Mesenchymal stem cell (in vitro differentiated cells and primary cell): ENCODE measurements around the gene ROR2.
A peak's percentile ranks its signal among the peaks of the same experiment; 100 is the strongest.

ENCODE experiments used
- DNase-seq: peaks from one replicate; pipeline ENCODE4 v3.0.0-alpha.2; 2013
- H2AFZ ChIP-seq: one replicate; pipeline ENCODE4 v1.6.1; 2013; ENCODE audit warnings: low read depth, mild to moderate bottlenecking, control low read depth, inconsistent platforms, low read length, moderate library complexity
- H2AK5ac ChIP-seq: 2 replicates; pipeline ENCODE4 v1.6.1; 2013; ENCODE audit warnings: low read length, moderate library complexity, mild to moderate bottlenecking, inconsistent platforms; ENCODE audit not compliant: severe bottlenecking
- H2BK120ac ChIP-seq: one replicate; pipeline ENCODE4 v1.6.1; 2013; ENCODE audit warnings: low read depth, mild to moderate bottlenecking, inconsistent platforms, low read length, moderate library complexity
- H2BK12ac ChIP-seq, 2 experiments: one replicate each; pipeline ENCODE4 v1.6.1; 2013; ENCODE audit warnings: inconsistent platforms in 2 of 2, low read length in 2 of 2, mild to moderate bottlenecking in 2 of 2, moderate library complexity in 2 of 2, control low read depth in 1 of 2
- H2BK15ac ChIP-seq: one replicate; pipeline ENCODE4 v1.6.1; 2013; ENCODE audit warnings: mild to moderate bottlenecking, low read depth, inconsistent platforms; ENCODE audit not compliant: poor library complexity, severe bottlenecking
- H2BK5ac ChIP-seq: 2 replicates; pipeline ENCODE4 v1.6.1; 2013; ENCODE audit warnings: low read depth, mild to moderate bottlenecking, low read length, control low read depth, inconsistent platforms; ENCODE audit not compliant: poor library complexity, severe bottlenecking
- H3K14ac ChIP-seq, 2 experiments: one replicate each; pipeline ENCODE4 v1.6.1; 2013; ENCODE audit warnings: inconsistent platforms in 2 of 2, low read length in 2 of 2, control low read depth in 1 of 2, mild to moderate bottlenecking in 1 of 2, moderate library complexity in 1 of 2
- H3K18ac ChIP-seq, 2 experiments: one replicate each; pipeline ENCODE4 v1.6.1; 2013; ENCODE audit warnings: inconsistent platforms in 2 of 2, low read length in 2 of 2, control low read depth in 1 of 2, low read depth in 1 of 2, mild to moderate bottlenecking in 1 of 2
- H3K23ac ChIP-seq, 2 experiments: one replicate each; pipeline ENCODE4 v1.6.1; 2013; ENCODE audit warnings: inconsistent platforms in 2 of 2, low read length in 2 of 2, mild to moderate bottlenecking in 2 of 2, moderate library complexity in 2 of 2, control low read depth in 1 of 2
- H3K27ac ChIP-seq: 2 replicates; pipeline ENCODE4 v1.5.1; 2013; ENCODE audit warnings: mild to moderate bottlenecking, moderate library complexity, low read length, control low read depth, inconsistent platforms; ENCODE audit not compliant: poor library complexity, severe bottlenecking
- H3K27me3 ChIP-seq, 2 experiments: 2 replicates each; pipeline versions ENCODE4 v1.6.1 to v1.7.0; 2013; ENCODE audit warnings: low read length in 2 of 2, mild to moderate bottlenecking in 2 of 2, moderate library complexity in 2 of 2, control low read depth in 1 of 2, inconsistent platforms in 1 of 2; ENCODE audit not compliant: control insufficient read depth in 1 of 2, insufficient read depth in 1 of 2
- H3K36me3 ChIP-seq, 2 experiments: 2 replicates each; pipeline versions ENCODE4 v1.6.1 to v1.7.0; 2013; ENCODE audit warnings: low read length in 2 of 2, control low read depth in 1 of 2, inconsistent platforms in 1 of 2, low read depth in 1 of 2, mild to moderate bottlenecking in 1 of 2; ENCODE audit not compliant: insufficient read depth in 2 of 2, control insufficient read depth in 1 of 2
- H3K4ac ChIP-seq, 2 experiments: one replicate each; pipeline ENCODE4 v1.6.1; 2013; ENCODE audit warnings: inconsistent platforms in 2 of 2, low read length in 2 of 2, mild to moderate bottlenecking in 2 of 2, moderate library complexity in 2 of 2, control low read depth in 1 of 2, low read depth in 1 of 2
- H3K4me1 ChIP-seq: 2 replicates; pipeline ENCODE4 v1.6.1; 2013; ENCODE audit warnings: low read depth, low read length, control low read depth; ENCODE audit not compliant: control insufficient read depth, insufficient read depth
- H3K4me2 ChIP-seq: 2 replicates; pipeline ENCODE4 v1.6.1; 2013; ENCODE audit warnings: low read length, mild to moderate bottlenecking, inconsistent platforms; ENCODE audit not compliant: poor library complexity, severe bottlenecking
- H3K4me3 ChIP-seq, 2 experiments: 2 replicates each; pipeline versions ENCODE4 v1.5.1 to v1.7.0; 2013; ENCODE audit warnings: low read length in 2 of 2, mild to moderate bottlenecking in 2 of 2, control low read depth in 1 of 2, low read depth in 1 of 2; ENCODE audit not compliant: insufficient read depth in 1 of 2
- H3K79me1 ChIP-seq: replicated peaks from 2 replicates; pipeline ENCODE4 v1.6.1; 2013; ENCODE audit warnings: mild to moderate bottlenecking, control low read depth, low read length, inconsistent platforms; ENCODE audit not compliant: poor library complexity, severe bottlenecking
- H3K9ac ChIP-seq: 2 replicates; pipeline ENCODE4 v1.7.0; 2013; ENCODE audit warnings: mild to moderate bottlenecking, low read length, moderate library complexity
- H3K9me3 ChIP-seq: 2 replicates; pipeline ENCODE4 v1.7.0; 2013; ENCODE audit warnings: mild to moderate bottlenecking, low read length; ENCODE audit not compliant: control insufficient read depth
- H4K8ac ChIP-seq: one replicate; pipeline ENCODE4 v1.6.1; 2013; ENCODE audit warnings: inconsistent platforms, mild to moderate bottlenecking, low read length, moderate library complexity
- H4K91ac ChIP-seq: one replicate; pipeline ENCODE4 v1.6.1; 2013; ENCODE audit warnings: mild to moderate bottlenecking, low read length, inconsistent platforms
- WGBS: methylation state at CpG from one replicate; pipeline ENCODE4 v1.1.7; 2013; ENCODE audit warnings: mixed read lengths; 5-methylcytosine and 5-hydroxymethylcytosine counted together

Gene ROR2

DNA sequence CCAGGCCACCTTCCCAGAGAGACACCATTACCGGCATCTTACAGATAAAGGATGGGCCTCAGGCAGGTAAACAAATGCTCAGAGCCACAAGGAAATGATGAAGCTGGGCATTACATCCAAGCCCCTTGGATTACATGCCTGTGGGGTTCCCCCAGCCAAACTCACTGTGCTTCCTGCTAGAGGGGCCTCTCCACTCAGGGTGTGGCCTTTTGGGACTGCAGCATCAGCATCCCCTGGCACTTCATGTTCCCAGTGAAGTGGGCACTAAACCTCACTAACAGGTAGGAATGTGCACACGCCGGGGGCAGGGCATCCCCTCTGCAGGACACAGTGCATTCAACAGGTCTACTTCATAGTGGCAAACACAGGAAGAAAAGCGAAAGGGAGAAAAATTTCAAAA, 125.9 kb downstream of the ROR2 start:
- Histone ChIP-seq H3K4me1 (peaks cover 6% of the 10 kb centered on the region), H3K79me1 (peaks cover 26% of the 10 kb centered on the region), H3K36me3 (no peaks in the 10 kb centered on the region), H3K14ac (peak overlapping the region in 1 of 2 experiments; percentile 13), H3K23ac (no peak overlapping the region), H3K27ac (no peak overlapping the region), H2BK12ac (no peak overlapping the region), H3K27me3 (no peaks in the 10 kb centered on the region), H2BK5ac (no peak overlapping the region), H4K8ac (no peak overlapping the region), H3K4me2 (no peak overlapping the region), H3K9ac (peak overlapping the region; percentile 68), H2AK5ac (no peak overlapping the region), H3K18ac (no peak overlapping the region), H4K91ac (no peak overlapping the region), H2BK120ac (no peak overlapping the region), H2AFZ (no peak overlapping the region), H2BK15ac (no peak overlapping the region), H3K4ac (no peak overlapping the region), H3K9me3 (no peaks in the 10 kb centered on the region), H3K4me3 (peak overlapping the region in 1 of 2 experiments; percentile 56)
- no peak for DNase-seq
- 96% methylated on average over 4 of the region's 4 CpGs for WGBS

DNA sequence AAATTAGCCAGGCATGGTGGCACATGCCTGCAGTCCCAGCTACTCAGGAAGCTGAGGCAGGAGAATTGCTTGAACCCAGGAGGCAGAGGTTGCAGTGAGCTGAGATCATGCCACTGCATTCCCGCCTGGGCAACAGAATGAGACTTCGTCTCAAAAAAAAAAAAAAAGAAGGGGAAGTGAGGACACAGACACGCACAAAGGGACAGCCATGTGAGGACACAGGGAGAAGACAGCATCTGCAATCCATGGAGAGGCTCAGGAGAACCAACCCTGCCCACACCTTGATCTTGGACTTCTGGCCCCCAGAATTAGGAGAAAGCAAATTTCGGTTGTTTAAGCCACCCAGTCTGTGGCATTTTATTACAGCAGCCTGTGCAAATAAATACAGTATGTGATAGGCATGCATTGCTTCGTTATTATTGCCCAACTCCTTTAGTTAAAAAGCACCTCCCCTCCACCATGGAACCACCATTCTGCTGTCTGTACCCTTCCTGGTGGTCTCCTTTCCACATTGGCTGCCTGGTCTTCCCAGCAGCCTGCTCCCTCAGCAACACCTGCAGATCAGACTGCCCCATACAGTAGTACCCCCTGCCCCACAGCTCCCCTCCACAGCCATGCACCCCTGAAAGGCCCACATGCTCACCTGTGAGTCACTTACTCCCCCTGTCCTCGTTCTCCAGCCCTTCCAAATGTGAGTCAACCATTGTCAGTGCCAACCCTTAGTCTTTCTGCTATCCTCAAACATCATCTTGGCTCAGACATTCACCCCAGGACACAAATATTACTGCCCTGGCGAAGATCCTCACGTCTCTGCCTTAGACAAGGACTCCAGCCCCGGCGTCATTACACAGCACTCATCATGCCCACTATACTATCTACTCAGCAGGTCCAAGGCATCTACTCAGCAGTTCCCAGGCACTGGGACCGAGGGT, 128.8 kb downstream of the ROR2 start:
- Histone ChIP-seq H2BK120ac (no peak overlapping the region), H4K91ac (no peak overlapping the region), H3K23ac (no peak overlapping the region), H3K4me3 (no peak overlapping the region), H2BK12ac (no peak overlapping the region), H3K14ac (no peak overlapping the region), H3K36me3 (no peaks in the 10 kb centered on the region), H3K4me1 (peaks cover 22% of the 10 kb centered on the region), H3K27ac (no peak overlapping the region), H2BK15ac (peak overlapping the region; percentile 3), H3K18ac (no peak overlapping the region), H4K8ac (no peak overlapping the region), H3K4ac (no peak overlapping the region), H2BK5ac (no peak overlapping the region), H3K27me3 (no peaks in the 10 kb centered on the region), H3K79me1 (peaks cover 40% of the 10 kb centered on the region), H2AK5ac (no peak overlapping the region), H3K9ac (no peak overlapping the region), H3K4me2 (no peak overlapping the region), H3K9me3 (no peaks in the 10 kb centered on the region), H2AFZ (no peak overlapping the region)
- 91% methylated on average over 10 of the region's 11 CpGs for WGBS
- DNase-seq = no peak

DNA sequence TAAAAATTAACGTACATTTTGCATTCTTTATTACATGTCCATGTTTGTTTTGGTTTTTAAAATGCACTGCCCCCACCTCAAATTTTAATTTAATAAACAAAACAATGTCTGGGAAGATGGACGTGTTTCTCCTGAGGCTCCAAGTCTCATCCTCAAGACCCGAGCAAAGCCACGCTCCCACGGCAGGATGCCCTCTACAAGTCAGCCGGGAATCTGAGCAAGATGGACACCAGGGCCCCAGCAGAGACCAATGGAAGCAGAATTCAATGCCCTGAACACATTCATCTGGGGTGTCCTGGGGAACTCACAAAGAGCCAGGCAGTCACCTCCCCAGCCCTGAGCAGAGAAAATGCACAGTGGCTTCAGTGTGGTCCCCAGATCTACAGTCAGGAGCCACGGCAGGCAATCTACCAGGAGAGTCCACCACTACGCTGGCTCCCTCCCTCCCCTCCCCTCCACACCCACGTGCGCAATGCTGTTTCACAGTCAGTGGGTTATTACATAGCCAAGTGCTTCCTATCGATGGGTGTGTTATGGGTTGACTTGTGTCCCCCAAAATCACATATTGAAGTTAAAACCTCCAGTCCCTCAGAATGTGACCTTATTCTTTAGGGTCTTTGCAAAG, 129.8 kb downstream of the ROR2 start:
- no peak overlapping the region for H2BK12ac ChIP-seq
- H3K79me1 ChIP-seq = peaks cover 40% of the 10 kb centered on the region
- H2AK5ac ChIP-seq = no peak overlapping the region
- no peak overlapping the region for H2AFZ ChIP-seq
- H3K23ac ChIP-seq = no peak overlapping the region
- H3K14ac ChIP-seq = no peak overlapping the region
- H3K27me3 ChIP-seq = no peaks in the 10 kb centered on the region
- H3K4me2 ChIP-seq = no peak overlapping the region
- H3K4me3 ChIP-seq = no peak overlapping the region
- H3K4ac ChIP-seq = no peak overlapping the region
- H2BK15ac ChIP-seq = peak overlapping the region; percentile 41
- H4K91ac ChIP-seq = no peak overlapping the region
- no peaks in the 10 kb centered on the region for H3K9me3 ChIP-seq
- peaks cover 25% of the 10 kb centered on the region for H3K4me1 ChIP-seq
- H2BK5ac ChIP-seq = no peak overlapping the region
- no peaks in the 10 kb centered on the region for H3K36me3 ChIP-seq
- no peak overlapping the region for H3K27ac ChIP-seq
- no peak overlapping the region for H3K9ac ChIP-seq
- no peak overlapping the region for H3K18ac ChIP-seq
- H4K8ac ChIP-seq = no peak overlapping the region
- no peak for DNase-seq
- WGBS = 90% methylated on average over 10 of the region's 11 CpGs
- no peak overlapping the region for H2BK120ac ChIP-seq

DNA sequence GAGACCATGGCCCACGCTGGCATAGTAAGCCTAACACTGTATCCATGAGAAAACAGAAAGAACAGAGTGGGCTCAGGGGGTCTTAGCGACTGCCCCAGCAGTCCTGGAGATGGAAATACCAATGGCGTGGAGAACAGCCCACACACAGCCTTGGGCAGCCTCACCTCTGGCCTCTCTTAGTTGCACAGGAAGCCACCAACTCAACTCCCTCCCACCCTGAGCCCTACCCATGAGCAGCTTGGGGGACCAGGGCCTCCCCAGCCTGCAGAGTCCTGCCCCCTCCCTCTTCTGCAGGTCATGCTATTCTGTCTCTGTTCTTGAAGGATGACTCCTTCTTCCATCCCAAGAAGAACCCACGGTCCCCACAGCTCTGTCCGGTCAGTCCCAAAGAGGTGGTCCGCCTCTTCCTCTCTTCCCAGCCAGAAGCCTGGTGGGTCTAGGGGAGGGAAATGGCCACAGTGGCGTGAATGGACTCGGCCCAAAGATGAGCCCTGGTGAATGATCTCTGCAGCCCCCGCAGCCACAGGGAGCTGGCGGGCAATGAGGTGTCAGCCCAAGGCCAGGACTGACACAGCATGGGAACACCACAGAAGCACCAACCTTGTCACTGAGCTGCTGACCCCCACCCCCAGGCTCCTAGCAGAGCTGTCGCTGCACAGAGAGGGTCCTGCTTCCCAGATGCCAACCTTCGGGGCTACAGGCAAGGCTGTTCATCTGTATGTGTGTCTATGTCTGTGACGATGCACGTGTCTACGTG, 131.2 kb downstream of the ROR2 start:
- DNase-seq = no peak

More for the DNA sequence above, 131.2 kb downstream of the ROR2 start:
- Histone ChIP-seq H3K14ac (peak overlapping the region in 1 of 2 experiments; percentile 88), H3K4me2 (no peak overlapping the region), H3K9ac (no peak overlapping the region), H3K23ac (no peak overlapping the region), H2BK12ac (peak overlapping the region; percentile 61 to 79), H3K79me1 (peaks cover 29% of the 10 kb centered on the region), H3K9me3 (no peaks in the 10 kb centered on the region), H2BK120ac (peak overlapping the region; percentile 69), H2BK5ac (no peak overlapping the region), H3K27ac (no peak overlapping the region), H2AK5ac (no peak overlapping the region), H4K8ac (peak overlapping the region; percentile 79), H2AFZ (no peak overlapping the region), H3K4ac (peak overlapping the region; percentile 17 to 68), H3K27me3 (no peaks in the 10 kb centered on the region), H3K4me1 (peaks cover 25% of the 10 kb centered on the region), H4K91ac (peak overlapping the region; percentile 79), H2BK15ac (peak overlapping the region; percentile 15), H3K36me3 (no peaks in the 10 kb centered on the region), H3K4me3 (no peak overlapping the region), H3K18ac (peak overlapping the region; percentile 70 to 81)
- 95% methylated on average over 15 of the region's 15 CpGs for WGBS
